ENCODE results near the gene RRM2. TPM values are rescaled to one million over a fixed set of nuclear protein-coding genes. Genes with fewer than 3 reads are reported as not detected.

Gene RRM2
- total and polyA plus RNA-seq, 2 of the 4 experiments (the other 2 are of a cell fraction) = 53.6 to 68.5 TPM

DNA sequence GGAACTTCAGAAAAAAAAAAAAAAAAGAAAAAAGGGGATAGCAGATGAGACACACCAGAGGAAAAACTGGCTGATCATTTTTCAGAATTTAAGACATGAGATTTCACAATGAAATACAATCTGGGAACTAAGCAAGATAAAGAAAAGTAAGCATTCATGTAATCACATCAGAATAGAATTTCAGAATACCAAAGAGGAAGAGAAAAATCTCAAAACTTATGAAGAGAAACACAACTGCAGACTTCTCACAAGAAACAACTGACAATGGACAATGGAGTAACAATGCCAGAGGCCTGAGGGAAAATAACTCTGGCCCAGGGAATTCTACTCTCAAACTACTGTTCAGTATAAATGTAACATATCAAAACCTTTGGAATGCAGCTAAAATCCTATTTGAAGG lies 13.2 kb upstream of the RRM2 start:
- no peak overlapping the region for H2BK5ac ChIP-seq (ENCODE audit: low read depth, low read length, poor library complexity, severe bottlenecking)
- no peak overlapping the region for H2BK120ac ChIP-seq (ENCODE audit: low read depth, low read length)
- no peak overlapping the region for H3K56ac ChIP-seq (ENCODE audit: extremely low read depth, insufficient read depth, low read length)
- no peak overlapping the region for H3K18ac ChIP-seq (ENCODE audit: low read depth, low read length)
- ChIA-PET CTCF (no interaction called here), POLR2A (ENCODE audit: unreplicated experiment) (no interaction called here)
- BruUV-seq (replicated peaks) = no TSS peak
- no peaks in the 10 kb centered on the region; the same call in 1 of the 2 replicates for H3K4me1 ChIP-seq (ENCODE audit: control insufficient read depth, insufficient read depth, low read length)
- no peak for ATAC-seq (ENCODE audit: low read depth)
- no peak overlapping the region for H3K23ac ChIP-seq (ENCODE audit: low read depth, low read length)
- H3K79me1 ChIP-seq (ENCODE audit: low read depth in 1 of 2, low read length in 2 of 2) = no peaks in the 10 kb centered on the region
- intact Hi-C loops (cut with micrococcal nuclease) (no loop called here), dilution Hi-C loops (cut with HindIII; ENCODE audit: low sequenced_read_pairs, unreplicated experiment) (no loop called here), in situ Hi-C loops (cut with MboI; ENCODE audit: low sequenced_read_pairs) (no loop called here)
- no peak overlapping the region for H3K4ac ChIP-seq (ENCODE audit: low read depth, low read length)
- no peaks in the 10 kb centered on the region for H3K9me1 ChIP-seq (ENCODE audit: insufficient read depth, low read length)
- H3K9ac ChIP-seq (ENCODE audit: low read depth, low read length) = no peak overlapping the region
- H2BK20ac ChIP-seq (ENCODE audit: low read depth, low read length) = no peak overlapping the region
- no peaks in the 10 kb centered on the region for H4K20me1 ChIP-seq (ENCODE audit: insufficient read depth, low read length)
- H2BK15ac ChIP-seq (ENCODE audit: low read depth, low read length) = no peak overlapping the region
- no peak overlapping the region for H2AFZ ChIP-seq (replicated peaks; ENCODE audit: low read length, poor library complexity)
- DNase-seq = no peak
- H3K27ac ChIP-seq (ENCODE audit: insufficient read depth, low read length) = no peak overlapping the region
- no peak overlapping the region for H3K4me2 ChIP-seq (ENCODE audit: low read depth, low read length)
- H3K36me3 ChIP-seq (ENCODE audit: control insufficient read depth, insufficient read depth, low read length) = no peaks in the 10 kb centered on the region
- no peak overlapping the region for H2AK5ac ChIP-seq (ENCODE audit: low read depth, low read length)
- TF ChIP-seq, protein P1, sequence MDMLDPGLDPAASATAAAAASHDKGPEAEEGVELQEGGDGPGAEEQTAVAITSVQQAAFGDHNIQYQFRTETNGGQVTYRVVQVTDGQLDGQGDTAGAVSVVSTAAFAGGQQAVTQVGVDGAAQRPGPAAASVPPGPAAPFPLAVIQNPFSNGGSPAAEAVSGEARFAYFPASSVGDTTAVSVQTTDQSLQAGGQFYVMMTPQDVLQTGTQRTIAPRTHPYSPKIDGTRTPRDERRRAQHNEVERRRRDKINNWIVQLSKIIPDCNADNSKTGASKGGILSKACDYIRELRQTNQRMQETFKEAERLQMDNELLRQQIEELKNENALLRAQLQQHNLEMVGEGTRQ (IDR thresholded peaks at IDR 0.05; ENCODE audit: low read depth, low read length) = no peak
- no peak for TF ChIP-seq MAZ (IDR thresholded peaks at IDR 0.05; ENCODE audit: borderline replicate concordance, low read depth, low read length)
- TF ChIP-seq POLR2A (IDR thresholded peaks at IDR 0.05; ENCODE audit: low read depth, low read length) = no peak
- TF ChIP-seq SMC3 (IDR thresholded peaks at IDR 0.05; ENCODE audit: low read depth, low read length) = no peak
- no peak for TF ChIP-seq FOS (IDR thresholded peaks at IDR 0.05; ENCODE audit: low read depth, low read length)
- TF ChIP-seq CHD1 (IDR thresholded peaks at IDR 0.05; ENCODE audit: low read depth, low read length) = no peak
- no peak for TF ChIP-seq RAD21 (IDR thresholded peaks at IDR 0.05; ENCODE audit: low read length)
- TF ChIP-seq, protein P2, sequence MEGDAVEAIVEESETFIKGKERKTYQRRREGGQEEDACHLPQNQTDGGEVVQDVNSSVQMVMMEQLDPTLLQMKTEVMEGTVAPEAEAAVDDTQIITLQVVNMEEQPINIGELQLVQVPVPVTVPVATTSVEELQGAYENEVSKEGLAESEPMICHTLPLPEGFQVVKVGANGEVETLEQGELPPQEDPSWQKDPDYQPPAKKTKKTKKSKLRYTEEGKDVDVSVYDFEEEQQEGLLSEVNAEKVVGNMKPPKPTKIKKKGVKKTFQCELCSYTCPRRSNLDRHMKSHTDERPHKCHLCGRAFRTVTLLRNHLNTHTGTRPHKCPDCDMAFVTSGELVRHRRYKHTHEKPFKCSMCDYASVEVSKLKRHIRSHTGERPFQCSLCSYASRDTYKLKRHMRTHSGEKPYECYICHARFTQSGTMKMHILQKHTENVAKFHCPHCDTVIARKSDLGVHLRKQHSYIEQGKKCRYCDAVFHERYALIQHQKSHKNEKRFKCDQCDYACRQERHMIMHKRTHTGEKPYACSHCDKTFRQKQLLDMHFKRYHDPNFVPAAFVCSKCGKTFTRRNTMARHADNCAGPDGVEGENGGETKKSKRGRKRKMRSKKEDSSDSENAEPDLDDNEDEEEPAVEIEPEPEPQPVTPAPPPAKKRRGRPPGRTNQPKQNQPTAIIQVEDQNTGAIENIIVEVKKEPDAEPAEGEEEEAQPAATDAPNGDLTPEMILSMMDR (conservative IDR thresholded peaks at IDR 0.05; ENCODE audit: low read depth, low read length) = no peak
- no peak for TF ChIP-seq RFX5 (IDR thresholded peaks at IDR 0.05; ENCODE audit: low read depth, low read length)
- TF ChIP-seq MXI1 (IDR thresholded peaks at IDR 0.05; ENCODE audit: borderline replicate concordance, low read depth, low read length) = no peak
- TF ChIP-seq CEBPB (IDR thresholded peaks at IDR 0.05; ENCODE audit: low read depth, low read length) = no peak
- TF ChIP-seq, protein P3, sequence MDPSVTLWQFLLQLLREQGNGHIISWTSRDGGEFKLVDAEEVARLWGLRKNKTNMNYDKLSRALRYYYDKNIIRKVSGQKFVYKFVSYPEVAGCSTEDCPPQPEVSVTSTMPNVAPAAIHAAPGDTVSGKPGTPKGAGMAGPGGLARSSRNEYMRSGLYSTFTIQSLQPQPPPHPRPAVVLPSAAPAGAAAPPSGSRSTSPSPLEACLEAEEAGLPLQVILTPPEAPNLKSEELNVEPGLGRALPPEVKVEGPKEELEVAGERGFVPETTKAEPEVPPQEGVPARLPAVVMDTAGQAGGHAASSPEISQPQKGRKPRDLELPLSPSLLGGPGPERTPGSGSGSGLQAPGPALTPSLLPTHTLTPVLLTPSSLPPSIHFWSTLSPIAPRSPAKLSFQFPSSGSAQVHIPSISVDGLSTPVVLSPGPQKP (IDR thresholded peaks at IDR 0.05; ENCODE audit: borderline replicate concordance, low read depth, low read length) = no peak
- TF ChIP-seq RCOR1 (IDR thresholded peaks at IDR 0.05; ENCODE audit: insufficient replicate concordance, low read length) = no peak
- TF ChIP-seq BHLHE40 (IDR thresholded peaks at IDR 0.05; ENCODE audit: low read depth, low read length) = no peak
- H4K5ac ChIP-seq (ENCODE audit: low read depth, low read length) = no peak overlapping the region
- H3K4me3 ChIP-seq (ENCODE audit: insufficient read depth, low read depth, low read length) = no peak overlapping the region
- no peaks in the 10 kb centered on the region for H3K27me3 ChIP-seq (ENCODE audit: control insufficient read depth, insufficient read depth, low read length)
- H3K9me3 ChIP-seq (ENCODE audit: control insufficient read depth, insufficient read depth, low read length) = no peaks in the 10 kb centered on the region; the same call in 1 of the 2 replicates
- no peak overlapping the region for H4K8ac ChIP-seq (ENCODE audit: low read depth in 2 of 2, low read length in 2 of 2)
- no peak overlapping the region for H2AK9ac ChIP-seq (replicated peaks; ENCODE audit: low read depth, low read length, poor library complexity)
- no peak overlapping the region for H3K14ac ChIP-seq (replicated peaks; ENCODE audit: low read depth, low read length)
- no peak overlapping the region for H4K91ac ChIP-seq (ENCODE audit: insufficient read depth, low read depth, low read length)
